Lower lobe of right lung (tissue), 2 donors: ENCODE data around the gene GPR173. TPM values are rescaled to one million over a fixed set of nuclear protein-coding genes. Genes with fewer than 3 reads are reported as not detected.

ENCODE experiments used
- ATAC-seq, 2 donors: fragments of 200-7000 bp; cut with Tn5 transposase; one replicate each; pipeline ENCODE4 v1.9.1; 2020 to 2022; ENCODE audit warnings: mild to moderate bottlenecking in 2 of 2, moderate library complexity in 2 of 2
- DNase-seq: peaks from one replicate; pipeline ENCODE4 v3.0.0-alpha.2; 2020
- H3K27ac ChIP-seq: fragments of 200-600 bp; one replicate; pipeline ENCODE4 v1.8.0; 2022
- H3K27me3 ChIP-seq: fragments of 200-600 bp; one replicate; pipeline ENCODE4 v1.8.0; 2022; ENCODE audit warnings: low read depth
- H3K36me3 ChIP-seq: fragments of 200-600 bp; one replicate; pipeline ENCODE4 v1.8.0; 2022; ENCODE audit warnings: mild to moderate bottlenecking
- H3K4me1 ChIP-seq: fragments of 200-600 bp; one replicate; pipeline ENCODE4 v1.8.0; 2022
- H3K4me3 ChIP-seq: fragments of 200-600 bp; one replicate; pipeline ENCODE4 v1.8.0; 2022; ENCODE audit warnings: mild to moderate bottlenecking
- H3K9me3 ChIP-seq: fragments of 200-600 bp; one replicate; pipeline ENCODE4 v1.8.0; 2022
- intact Hi-C: fragments of 100-400 bp; cut with DNase I; formaldehyde crosslinking; loops from one replicate; pipeline ENCODE4 v1.11.0; 2022
- long read RNA-seq: library from polyadenylated mRNA; unstranded; transcript quantifications from one replicate; pipeline ENCODE4 v2.0.0, GENCODE V29; 2021
- total RNA-seq: library from RNA; stranded (reverse); fragmentation: NEBNext Ultra II Directional; extraction: Animal tissue kit (Norgen Biotek cat#: 25700); gene quantifications from one replicate; pipeline ENCODE4 v1.2.1, GENCODE V29; 2021
- TF ChIP-seq, protein P1 (sequence below): fragments of 200-600 bp; IDR thresholded peaks from one replicate; pipeline ENCODE4 v1.8.0; 2022; ENCODE audit warnings: antibody characterized with exemption, mild to moderate bottlenecking
- donor health status: DM: no; HTN: yes; CAD: no; lungs with severe emphysema.

GPR173 gene, protein sequence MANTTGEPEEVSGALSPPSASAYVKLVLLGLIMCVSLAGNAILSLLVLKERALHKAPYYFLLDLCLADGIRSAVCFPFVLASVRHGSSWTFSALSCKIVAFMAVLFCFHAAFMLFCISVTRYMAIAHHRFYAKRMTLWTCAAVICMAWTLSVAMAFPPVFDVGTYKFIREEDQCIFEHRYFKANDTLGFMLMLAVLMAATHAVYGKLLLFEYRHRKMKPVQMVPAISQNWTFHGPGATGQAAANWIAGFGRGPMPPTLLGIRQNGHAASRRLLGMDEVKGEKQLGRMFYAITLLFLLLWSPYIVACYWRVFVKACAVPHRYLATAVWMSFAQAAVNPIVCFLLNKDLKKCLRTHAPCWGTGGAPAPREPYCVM
- total RNA-seq = 0.56 TPM
- long read RNA-seq, partial matches to known transcripts = 0 of 1 reads
- long read RNA-seq, other reads (novel, unspliced or antisense) = 1 of 1 reads

- ATAC-seq = peak; percentile 61 to 83
- H3K27ac ChIP-seq = no peak within 1 kb of the TSS
- intact Hi-C loops = no loop called here
- H3K36me3 ChIP-seq = no peaks in the 10 kb centered on the region
- H3K27me3 ChIP-seq = no peaks in the 10 kb centered on the region
- peak; percentile 50 for DNase-seq
- H3K4me3 ChIP-seq = peak within 1 kb of the TSS; percentile 46
- no peaks in the 10 kb centered on the region for H3K4me1 ChIP-seq
- no peaks in the 10 kb centered on the region for H3K9me3 ChIP-seq
- TF ChIP-seq, protein P1, sequence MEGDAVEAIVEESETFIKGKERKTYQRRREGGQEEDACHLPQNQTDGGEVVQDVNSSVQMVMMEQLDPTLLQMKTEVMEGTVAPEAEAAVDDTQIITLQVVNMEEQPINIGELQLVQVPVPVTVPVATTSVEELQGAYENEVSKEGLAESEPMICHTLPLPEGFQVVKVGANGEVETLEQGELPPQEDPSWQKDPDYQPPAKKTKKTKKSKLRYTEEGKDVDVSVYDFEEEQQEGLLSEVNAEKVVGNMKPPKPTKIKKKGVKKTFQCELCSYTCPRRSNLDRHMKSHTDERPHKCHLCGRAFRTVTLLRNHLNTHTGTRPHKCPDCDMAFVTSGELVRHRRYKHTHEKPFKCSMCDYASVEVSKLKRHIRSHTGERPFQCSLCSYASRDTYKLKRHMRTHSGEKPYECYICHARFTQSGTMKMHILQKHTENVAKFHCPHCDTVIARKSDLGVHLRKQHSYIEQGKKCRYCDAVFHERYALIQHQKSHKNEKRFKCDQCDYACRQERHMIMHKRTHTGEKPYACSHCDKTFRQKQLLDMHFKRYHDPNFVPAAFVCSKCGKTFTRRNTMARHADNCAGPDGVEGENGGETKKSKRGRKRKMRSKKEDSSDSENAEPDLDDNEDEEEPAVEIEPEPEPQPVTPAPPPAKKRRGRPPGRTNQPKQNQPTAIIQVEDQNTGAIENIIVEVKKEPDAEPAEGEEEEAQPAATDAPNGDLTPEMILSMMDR = no peak
These were observed at the start of gene GPR173 for GRCh38 chrX:53048169-53049126. Gene GPR173 (plus strand): TSS chrX:53048789. CDS start chrX:53076622, 27,833 bp downstream.

DNA sequence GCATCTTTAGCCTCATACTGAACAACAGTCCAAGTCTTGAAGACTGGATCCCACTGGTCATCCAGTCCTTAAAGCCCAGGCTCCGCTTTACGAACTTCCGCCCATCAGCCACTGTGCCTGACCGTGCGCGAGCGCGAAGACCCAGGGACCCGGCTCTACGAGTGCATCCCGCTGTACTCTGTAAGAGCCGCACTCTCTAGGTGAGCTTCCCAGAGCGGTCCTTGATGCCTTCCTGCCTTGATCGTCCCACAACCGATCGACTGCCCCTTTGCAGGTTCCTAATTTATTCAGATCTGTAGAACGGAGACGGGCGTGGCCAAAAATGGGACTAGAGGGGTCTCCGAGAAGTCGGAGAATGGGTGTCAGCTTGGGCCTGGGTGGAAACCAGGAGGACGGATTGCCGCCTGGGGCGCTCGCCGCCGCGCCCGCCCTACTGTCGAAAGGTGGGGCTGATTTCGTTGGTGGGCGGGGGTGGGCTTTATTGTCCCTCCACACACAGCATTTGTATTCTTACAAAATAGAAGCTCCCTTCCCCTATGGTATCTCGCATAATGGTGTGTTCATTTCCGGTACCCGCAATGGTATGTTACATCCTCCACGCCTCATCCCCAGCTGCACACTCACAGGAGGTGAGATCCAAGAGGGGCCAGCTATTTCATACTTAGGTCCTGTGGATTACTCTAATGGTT is 48.0 kb upstream of the GPR173 start:
- H3K4me1 ChIP-seq = peaks cover 6% of the 10 kb centered on the region
- DNase-seq = no peak
- no peaks in the 10 kb centered on the region for H3K27me3 ChIP-seq
- intact Hi-C loops = no loop called here
- H3K9me3 ChIP-seq = no peaks in the 10 kb centered on the region
- TF ChIP-seq, protein P1 = no peak
- ATAC-seq = no peak
- no peak overlapping the region for H3K4me3 ChIP-seq
- no peak overlapping the region for H3K27ac ChIP-seq
- H3K36me3 ChIP-seq = no peaks in the 10 kb centered on the region

GRCh38 chrX:53001958-53002357 is 46.6 kb upstream of the GPR173 start:
- Histone ChIP-seq H3K27me3 (no peaks in the 10 kb centered on the region), H3K4me1 (no peaks in the 10 kb centered on the region), H3K4me3 (no peak overlapping the region), H3K36me3 (no peaks in the 10 kb centered on the region), H3K9me3 (no peaks in the 10 kb centered on the region), H3K27ac (no peak overlapping the region)
- ATAC-seq = no peak
- DNase-seq = no peak
- TF ChIP-seq, protein P1 = no peak
- intact Hi-C loops = no loop called here

DNA sequence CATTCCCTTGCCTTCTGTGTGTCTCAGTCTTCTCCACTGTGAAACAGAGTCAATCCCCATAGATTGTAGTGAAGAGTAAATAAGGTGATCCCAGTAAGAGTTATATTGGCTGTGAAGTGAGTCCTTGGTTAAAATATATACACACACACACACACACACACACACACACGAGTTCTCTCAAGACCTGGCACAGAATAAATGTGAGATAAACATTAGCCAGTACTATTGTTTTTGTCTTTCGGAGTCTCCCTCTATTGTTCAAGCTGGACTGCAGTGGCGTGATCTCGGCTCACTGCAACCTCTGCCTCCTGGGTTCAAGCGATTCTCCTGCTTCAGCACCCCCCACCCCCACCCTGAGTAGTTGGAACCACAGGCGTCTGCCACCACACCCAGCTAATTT is 45.5 kb upstream of the GPR173 start:
- H3K4me1 ChIP-seq = no peaks in the 10 kb centered on the region
- no peaks in the 10 kb centered on the region for H3K9me3 ChIP-seq
- H3K4me3 ChIP-seq = no peak overlapping the region
- H3K27ac ChIP-seq = no peak overlapping the region
- TF ChIP-seq, protein P1 = no peak
- intact Hi-C loops = no loop called here
- ATAC-seq (no peak), DNase-seq (no peak)
- no peaks in the 10 kb centered on the region for H3K27me3 ChIP-seq
- no peaks in the 10 kb centered on the region for H3K36me3 ChIP-seq

DNA sequence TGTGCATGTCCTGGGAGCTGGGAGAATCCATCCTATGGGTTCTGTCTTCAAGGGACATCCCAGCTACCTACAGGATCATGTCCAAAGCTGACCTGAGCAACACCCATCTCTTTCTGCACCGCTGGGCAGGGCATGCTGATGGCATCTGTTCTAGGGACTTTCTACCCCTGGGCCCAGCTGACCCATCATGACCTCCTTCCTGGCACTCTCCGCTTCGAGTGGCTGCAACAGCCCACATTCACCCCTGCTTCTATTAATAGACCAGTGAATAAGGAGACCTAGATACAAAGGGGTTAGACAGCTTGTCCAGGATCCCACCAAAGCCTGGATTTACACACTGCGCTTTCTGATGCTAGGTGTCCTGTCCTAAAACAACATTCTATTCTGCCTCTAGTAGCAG is 44.6 kb upstream of the GPR173 start:
- no peak for DNase-seq
- Histone ChIP-seq H3K4me3 (no peak overlapping the region), H3K36me3 (no peaks in the 10 kb centered on the region), H3K9me3 (no peaks in the 10 kb centered on the region), H3K27ac (no peak overlapping the region), H3K27me3 (no peaks in the 10 kb centered on the region), H3K4me1 (no peaks in the 10 kb centered on the region)
- ATAC-seq = no peak
- TF ChIP-seq, protein P1 = no peak
- intact Hi-C loops = no loop called here
